CD1c-positive myeloid dendritic cell (primary cell): ENCODE measurements around the gene SFXN1.
A peak's percentile ranks its signal among the peaks of the same experiment; 100 is the strongest.
"Not testable (repeated sequence)": the region's sequence is repeated elsewhere in the genome, so short reads cannot be mapped to it uniquely, and the experiment has no call there.

Experiments
- DNase-seq: peaks from one replicate; pipeline ENCODE4 v3.0.0-alpha.2; 2016; ENCODE audit errors: extremely low spot score

SFXN1 gene, protein sequence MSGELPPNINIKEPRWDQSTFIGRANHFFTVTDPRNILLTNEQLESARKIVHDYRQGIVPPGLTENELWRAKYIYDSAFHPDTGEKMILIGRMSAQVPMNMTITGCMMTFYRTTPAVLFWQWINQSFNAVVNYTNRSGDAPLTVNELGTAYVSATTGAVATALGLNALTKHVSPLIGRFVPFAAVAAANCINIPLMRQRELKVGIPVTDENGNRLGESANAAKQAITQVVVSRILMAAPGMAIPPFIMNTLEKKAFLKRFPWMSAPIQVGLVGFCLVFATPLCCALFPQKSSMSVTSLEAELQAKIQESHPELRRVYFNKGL

DNA sequence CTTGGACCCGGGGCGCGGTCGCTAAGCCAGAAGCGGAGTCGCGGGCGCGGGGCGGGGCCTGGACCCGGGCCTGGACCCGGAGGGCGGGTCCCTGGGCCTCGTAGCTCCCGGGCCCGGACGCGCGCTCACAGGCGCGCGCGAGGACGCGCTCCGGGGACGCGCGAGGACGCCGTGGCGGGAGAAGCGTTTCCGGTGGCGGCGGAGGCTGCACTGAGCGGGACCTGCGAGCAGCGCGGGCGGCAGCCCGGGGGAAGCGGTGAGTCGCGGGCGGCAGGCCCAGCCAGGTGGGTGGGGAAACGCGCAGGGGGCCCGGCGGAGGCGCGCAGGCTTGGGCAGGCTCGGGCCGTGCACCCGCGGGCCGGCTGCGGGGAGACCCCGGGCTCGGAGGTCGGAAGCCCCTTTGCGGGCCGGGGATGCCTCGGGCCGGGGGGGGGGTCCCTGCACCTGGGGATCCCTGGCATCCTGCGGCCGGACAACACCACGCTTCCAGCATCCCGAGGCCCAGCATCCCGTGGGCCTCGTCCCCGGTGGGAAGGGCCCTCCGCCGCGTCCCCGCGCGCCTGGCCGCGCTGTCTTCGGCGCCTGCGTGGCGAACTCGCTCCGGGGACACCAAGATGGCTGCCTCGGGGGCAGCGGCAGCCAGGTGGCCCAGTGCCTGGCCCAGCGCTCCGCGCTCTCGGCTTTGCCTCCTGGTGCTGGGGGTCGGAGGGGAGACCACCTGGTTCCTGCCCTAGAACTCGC lies at the start of gene SFXN1:
TSS of gene SFXN1 (plus strand) at position 177 of the 741 bp plus-strand sequence. CDS start 13,544 bp downstream, outside the sequence.
- DNase-seq, result peak; percentile 65

DNA sequence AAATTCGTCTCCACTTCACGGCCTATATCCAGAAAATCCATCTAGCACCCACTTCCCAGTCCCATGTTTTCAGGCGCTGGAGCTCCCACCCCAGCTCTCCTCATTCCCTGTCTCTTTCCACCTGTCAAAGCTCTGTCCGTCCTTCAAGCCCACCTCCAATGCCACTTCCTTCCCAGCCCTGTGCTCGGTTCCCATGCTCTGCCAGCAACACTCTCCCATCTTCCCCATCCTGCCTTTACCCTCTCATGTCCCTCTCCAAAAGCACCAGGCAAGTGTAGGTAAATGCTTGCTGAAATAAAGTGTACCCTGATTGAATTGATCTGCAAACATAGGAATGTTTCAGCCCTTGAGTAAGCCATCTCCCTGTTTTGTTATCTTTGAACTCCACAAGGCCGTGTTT lies 43.6 kb upstream of the SFXN1 start:
- no peak for DNase-seq

DNA sequence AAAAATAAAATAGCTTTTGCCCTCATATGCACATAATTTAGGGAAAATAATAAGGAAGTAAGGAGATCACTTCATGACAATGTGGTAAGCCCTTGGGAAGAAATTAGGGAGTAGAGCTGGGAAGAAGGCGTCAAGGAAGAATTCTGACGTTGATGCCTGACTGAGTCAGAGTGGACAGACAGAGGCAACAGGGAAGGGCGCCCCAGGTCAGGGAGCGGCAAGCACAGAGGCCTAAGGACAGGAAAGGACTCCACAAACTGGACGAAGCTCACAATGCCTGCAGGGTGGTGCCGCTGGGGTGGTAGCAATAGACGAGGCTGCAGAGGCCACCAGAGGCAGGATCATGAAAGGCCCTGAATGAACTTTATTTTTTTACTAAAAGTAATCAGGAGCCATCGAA lies 42.0 kb upstream of the SFXN1 start:
- no peak for DNase-seq

DNA sequence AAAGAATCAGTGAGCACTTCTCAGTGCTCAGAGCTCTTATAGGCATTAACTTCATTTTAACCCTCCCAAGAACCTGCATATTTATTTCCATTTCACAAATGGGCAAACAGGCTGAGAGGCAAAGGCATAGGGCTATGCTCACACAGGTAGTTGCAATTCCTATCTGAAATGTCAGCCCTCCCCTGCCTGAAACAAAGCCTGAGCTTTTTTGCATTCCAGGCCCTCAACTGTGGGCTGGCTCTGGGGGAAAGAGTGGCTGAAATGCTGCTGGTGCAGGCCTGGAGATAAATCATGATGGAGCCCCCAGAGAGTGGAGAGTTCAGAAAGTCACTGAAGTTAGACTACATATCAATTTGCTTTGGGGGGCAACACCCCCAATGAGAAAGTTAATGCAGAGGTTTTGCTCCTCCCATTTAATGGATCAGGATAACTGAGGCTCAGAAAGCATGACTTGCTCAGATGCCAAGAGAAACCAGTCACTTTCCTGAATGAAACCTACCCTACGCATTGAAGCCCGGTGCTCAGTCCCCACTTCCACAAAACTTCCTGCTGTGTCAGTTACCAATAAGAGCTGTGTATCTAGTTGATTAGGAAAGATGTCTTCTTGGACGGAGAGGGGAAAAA lies 40.0 kb upstream of the SFXN1 start:
- no peak for DNase-seq

DNA sequence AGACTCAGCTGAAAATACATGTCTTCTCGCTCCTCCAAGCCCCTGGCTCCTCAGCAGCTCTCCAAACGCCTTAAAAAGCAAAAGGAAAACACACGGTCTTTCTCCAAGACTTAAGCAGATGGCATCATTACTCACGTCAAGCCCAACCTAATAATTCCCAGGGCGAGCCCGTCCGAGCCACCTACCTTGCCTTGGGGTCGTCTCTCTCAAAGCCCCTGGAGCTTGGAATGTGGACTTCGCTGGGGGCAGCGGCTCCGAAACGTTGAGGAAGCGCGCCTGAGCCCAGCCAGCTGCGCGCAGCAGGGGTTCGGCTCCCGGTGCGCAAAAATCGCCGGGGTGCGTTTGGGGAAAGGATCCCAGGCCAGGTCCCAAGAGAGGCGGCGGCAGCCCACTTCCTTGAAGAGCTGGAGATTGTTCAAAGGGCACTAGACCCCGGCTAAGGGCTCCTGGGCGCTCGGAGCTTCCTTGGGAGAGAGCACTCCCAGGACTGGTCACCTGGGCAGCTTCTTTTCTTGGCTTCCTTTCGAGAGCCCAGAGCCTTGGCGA lies 34.8 kb upstream of the SFXN1 start:
- DNase-seq, result no peak

DNA sequence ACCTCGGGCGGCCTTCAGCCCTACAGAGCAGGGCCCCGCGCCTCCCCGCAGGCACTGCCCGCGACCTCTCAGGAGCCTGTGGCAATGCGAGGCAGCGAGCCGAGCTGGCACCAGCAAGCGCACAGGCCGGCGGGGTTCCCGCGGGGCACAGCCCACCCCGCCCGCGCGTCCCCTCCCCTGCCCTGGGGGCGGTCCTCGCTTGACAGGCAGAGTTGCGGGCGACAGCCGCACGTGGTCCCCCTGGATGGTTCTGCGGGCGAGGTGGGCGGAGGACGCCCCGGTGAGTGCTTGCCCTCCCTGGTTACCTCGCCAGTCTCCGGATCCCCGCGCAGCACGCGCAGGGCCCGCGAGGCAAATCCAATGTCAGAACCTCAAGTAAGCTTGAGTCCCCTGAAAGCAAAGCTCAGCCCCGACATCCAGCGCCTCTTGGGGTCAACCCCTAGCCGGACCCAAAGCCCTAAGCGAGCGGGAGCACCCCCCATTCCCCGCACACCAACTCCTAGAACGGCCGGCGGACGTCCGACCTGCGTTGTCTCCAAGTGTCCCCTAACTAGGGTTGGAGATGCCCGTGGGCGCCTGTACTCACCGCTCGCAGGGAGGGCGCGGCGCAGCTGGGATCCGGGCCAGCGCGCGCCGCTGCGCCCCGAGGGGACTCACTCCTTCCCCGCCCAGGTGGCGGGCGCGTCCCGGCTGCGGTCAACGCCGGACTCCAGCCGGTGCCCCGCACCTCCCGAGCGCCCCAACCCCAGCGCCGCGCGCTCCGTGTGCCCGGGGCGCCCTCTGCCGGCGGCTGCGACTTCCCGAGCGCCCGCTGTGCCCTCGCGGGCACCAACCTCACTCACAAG lies 34.1 kb upstream of the SFXN1 start, which contains the start of gene DRD1:
TSS of gene DRD1 (minus strand) at position 123 of the 845 bp plus-strand sequence. CDS start 1,083 bp downstream, outside the sequence.
- peak; percentile 23 for DNase-seq

DNA sequence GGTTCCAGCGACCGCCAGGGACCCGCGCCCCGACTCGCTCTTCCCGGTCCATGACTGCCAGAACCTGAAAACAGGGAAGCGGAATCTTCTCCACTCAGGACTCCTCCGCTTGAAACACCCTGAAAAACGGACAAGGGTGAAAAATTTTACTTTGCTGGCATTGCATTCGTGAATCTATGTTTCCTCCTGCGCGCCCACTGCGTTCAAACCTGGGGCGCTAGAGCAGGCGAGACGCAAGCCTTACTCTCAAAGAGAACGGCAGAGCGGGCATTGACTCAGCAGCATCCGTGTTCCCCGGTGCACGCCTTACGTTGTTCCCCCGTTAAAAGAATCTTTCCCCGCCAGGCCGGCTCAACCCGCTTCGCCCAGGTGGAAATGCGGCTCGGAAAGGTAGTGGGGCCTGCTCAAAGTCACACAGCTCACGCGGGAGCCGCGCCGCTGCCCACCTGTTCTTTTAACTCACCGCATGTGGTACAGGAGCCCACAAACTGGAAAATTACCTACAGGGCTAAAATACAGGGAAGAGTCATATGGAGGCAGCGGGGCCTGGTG lies 33.4 kb upstream of the SFXN1 start:
- no peak for DNase-seq

DNA sequence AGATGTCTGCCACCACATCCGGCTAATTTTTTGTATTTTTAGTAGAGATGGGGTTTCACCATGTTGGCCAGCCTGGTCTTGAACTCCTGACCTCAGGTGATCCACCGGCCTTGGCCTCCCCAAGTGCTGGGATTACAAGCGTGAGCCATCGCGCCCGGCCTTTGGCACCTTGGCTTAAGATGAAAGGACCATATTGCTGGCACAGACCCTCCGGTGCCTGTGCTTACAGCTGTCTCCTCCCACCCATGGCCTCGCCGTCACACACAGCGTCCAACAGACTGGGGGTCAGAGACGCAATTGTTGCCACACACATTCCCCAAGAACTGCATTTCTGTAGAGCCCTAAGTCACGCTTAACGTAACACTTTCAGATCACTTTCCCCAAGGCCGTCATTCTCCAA lies 32.0 kb upstream of the SFXN1 start:
- DNase-seq, result not testable (repeated sequence)

DNA sequence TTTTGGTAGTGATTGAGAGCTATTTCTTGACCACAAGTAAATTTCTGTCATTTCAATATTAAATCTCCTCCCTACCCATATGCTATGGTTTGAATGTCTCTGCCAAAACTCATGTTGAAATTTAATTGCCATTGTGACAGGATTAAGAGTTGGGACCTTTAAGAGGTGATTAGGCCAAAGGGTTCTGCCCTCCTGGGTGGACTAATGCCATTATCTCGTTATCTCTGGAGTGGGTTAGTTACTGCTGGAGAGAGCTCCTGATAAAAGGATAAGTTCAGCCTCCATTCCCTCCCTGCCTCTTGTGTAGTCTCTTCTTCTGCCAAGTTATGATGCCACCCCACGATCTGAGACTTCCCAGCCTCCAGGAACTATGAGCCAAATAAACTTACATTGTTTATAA lies 30.8 kb upstream of the SFXN1 start:
- no peak for DNase-seq

DNA sequence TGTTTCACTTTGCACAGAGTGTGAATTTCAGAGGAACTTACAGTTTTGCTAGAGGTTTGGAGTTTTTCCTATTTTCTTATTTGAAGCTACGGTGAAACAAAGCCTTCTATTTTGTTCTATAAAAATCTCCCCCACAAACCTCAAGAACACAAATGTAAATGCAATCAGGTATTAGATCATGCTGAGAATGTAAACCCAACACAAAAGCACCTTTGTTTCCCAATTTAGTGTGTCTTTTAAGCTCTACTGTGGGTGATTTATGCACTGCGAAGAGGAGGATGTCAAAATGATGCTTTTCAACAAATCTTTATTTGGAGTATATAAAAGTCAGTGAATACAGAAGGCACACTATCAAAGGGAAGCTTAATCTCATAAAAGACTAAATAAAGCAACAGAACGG lies 30.1 kb upstream of the SFXN1 start:
- DNase-seq, result no peak

DNA sequence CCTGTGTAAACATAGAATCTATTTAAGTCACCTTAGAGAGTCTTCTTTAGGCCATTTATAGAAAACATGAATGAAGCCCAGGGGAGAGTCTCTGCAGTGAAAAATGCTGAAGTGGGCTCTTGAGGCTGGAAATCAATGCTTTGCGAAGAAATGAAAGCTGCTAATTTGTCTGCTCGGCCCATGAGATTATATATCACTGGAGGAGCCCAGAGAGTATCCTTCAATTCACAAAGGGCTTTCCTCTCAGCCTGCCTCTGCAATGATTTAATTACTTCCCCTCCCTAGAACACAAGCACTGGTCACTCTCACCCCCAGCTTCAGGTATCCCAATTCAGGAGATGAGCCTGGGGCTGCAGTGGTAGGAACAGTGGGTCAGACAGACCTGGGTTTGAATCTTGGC lies 26.2 kb upstream of the SFXN1 start:
- DNase-seq, result no peak

DNA sequence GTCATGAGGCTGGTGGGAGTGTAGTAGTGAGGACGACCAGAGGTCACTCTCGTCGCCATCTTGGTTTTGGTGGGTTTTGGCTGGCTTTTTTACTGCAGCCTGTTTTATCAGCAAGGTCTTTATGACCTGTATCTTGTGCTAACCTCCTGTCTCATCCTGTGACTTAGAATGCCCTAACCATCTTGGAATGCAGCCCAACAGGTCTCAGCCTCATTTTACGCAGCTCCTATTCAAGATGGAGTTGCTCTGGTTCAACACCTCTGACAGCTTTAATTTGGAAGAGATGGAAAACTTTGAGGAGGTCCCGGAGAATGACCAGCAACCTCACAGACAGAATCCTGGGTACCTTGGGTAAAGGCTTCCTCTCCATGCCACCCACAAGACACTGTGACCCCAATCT lies 24.0 kb upstream of the SFXN1 start:
- DNase-seq, result not testable (repeated sequence)

DNA sequence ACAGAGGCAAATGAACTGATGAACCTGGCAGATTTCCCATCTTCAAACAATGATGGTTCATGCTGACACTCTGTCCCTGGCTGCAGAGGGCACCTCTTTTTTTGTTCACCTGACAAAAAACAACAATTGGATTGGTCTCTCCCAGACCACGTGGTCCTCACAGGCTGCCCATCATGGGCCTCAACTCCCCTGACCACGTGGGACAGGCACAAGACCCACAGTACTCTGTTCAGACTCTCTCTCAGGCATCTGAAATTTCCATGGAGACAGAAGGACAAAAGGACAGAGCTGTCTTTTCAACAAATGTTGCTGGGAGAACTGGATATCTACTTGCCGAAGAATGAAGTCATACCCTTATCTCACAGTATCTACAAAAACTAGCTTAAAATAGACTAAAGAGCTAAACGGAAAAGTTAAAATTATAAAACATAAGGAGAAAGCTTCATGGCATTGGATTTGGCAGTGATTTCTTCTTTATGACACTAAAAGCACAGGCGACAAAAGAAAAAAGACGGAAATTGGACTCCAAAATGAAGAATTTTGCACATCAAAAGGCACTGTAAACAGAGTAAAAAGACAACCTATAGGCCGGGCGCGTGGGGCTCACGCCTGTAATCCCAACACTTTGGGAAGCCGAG lies 22.1 kb upstream of the SFXN1 start:
- DNase-seq, result no peak

DNA sequence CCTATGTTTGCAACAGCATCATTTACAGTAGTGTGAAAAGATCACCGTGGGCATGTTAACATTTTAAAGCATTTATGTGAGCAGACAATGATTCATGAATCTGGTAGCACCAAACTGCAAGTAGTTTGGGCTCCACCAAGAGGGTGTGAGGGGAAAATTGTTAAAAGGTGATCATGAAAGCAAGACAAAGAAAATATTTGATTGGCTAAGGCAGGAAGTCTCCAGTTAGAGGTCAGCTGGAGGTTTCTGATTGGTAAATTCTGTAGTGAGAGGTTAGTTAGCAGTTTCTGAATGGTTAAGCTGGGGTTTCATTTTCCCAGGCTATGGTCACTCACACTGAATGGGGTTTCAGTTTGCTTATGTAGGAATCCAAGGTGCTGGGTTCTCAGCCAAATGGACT lies 20.9 kb upstream of the SFXN1 start:
- DNase-seq, result no peak

DNA sequence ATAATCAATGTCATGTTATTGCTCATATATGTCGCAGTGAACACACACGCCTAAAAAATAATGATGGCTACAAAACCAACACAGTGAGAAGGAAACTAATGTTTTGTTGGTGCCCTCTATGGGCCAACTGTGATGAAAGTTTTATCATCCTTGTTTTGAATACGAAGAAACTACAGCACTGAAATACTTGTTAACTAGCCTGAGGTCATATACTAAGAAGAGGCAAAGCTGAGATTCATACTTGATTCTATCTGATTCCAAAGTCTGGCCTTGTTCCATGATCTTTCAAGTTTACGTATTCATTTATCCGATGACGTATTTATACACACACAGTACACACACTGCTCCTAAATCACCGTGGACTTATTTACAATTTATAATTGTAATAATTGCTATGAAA lies 18.2 kb upstream of the SFXN1 start:
- DNase-seq, result no peak

DNA sequence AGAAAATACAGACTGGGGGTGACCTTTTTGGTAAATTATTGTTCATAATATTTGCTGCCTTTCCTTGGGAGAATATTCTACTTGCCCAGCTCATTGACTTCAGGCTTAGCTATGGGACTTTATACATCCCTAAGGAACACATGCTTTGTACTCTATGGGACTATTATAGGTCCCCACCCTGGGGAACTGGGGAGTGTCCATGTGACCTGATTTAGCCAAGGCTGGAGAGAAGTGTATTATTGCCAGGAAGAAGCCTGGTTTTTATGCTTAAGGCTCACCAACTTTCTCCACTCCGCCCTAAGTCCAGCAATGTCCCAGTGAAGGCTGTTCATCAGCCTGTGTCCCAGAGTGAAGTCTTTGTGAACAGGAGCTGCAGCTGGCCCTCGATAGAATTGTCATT lies 17.8 kb upstream of the SFXN1 start:
- DNase-seq, result no peak

DNA sequence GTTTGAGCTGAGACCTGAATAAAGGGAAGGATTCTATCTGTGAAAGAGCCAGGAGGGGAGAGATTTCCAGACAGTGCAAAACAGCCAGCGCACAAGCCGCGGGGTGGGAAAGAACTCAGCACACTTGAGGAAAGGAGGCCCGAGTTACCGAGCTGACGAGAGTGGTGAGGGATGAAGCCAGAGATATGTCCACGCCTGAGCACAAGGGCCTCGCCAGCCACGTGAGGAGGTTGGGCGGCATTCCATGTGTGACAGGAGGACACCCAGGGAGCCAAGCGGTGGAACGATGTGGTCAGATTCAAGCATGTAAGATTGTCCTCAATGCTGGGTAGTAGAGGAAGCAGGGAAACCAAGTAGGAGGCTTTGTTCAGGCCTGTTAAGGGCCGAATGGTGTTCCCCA lies 17.0 kb upstream of the SFXN1 start:
- no peak for DNase-seq

DNA sequence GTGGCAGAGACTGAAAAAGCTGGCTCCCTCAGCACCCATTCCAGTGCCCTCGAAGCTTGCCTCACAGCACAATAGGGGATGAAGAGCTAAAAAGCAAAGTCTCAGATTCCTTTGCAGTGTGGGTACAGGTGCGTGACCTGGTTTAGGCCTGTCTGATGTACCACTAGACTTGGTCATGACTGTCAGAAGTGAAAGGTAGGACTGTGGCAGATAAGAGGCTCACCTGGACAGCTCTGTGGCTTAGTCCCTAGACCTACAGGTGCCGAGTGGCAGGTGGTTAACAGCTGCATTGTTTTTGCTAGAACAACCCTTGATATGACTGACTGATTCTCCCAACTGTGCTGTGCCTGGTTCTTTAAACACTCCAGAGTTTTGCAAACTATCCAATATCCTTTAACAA lies 14.7 kb upstream of the SFXN1 start:
- DNase-seq, result no peak

DNA sequence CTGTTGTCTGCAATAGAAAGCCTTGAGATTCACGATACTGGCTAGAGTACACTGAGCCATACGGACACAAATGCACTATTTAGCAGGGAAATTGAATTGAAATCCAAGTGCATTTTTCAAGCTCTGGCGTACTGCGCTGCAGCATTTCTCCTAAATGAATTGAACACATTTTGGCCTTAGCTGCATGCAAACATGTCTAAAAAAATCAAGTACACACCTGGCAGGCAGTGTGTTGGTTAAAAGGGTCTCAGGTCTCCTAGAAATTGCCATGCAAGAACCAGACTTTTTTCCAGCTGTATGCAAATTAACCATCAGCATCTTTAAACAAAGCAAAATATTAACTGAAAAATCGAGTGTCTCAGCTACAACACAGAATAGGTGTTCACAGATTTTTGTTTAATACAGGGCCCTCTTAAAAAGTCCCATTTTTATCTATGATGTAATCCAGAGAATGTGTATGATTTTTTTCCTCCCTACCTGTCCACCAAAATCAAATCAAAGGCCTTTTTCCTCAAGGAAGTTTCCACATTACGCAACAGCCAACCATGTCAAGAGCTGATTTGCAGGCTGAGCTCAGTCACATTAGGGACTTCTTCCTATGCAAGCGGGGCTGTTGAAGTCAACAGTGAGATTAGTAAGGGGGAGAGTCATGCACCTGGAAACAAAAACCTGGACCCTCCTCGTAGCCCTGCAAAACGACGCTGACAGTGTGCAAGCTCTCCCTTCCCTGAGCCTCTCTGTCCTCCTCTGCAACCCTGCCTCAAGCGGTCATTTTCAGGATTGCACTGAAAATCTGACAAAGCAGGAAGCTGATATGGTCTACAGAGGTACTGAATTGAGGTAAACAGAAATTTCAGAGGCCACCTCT lies 14.1 kb upstream of the SFXN1 start:
- peak; percentile 57 for DNase-seq

DNA sequence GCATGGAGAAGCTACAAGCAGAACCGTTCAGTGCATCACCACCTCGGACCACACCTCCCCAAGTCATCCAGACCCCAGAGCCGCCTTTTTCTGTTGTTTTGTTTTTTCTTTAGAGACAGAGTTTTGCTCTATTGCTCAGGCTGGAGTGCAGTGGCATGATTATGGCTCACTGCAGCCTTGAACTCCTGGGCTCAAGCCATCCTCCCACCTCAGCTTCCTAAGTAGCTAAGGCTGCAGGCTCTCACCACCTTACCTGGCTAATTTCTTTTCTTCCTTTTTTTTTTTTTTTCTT lies 13.5 kb upstream of the SFXN1 start:
- no peak for DNase-seq
